ENCODE data around the gene P2RX5.
"Not testable (repeated sequence)": the region's sequence is repeated elsewhere in the genome, so short reads cannot be mapped to it uniquely, and the experiment has no call there.

P2RX5 gene

DNA sequence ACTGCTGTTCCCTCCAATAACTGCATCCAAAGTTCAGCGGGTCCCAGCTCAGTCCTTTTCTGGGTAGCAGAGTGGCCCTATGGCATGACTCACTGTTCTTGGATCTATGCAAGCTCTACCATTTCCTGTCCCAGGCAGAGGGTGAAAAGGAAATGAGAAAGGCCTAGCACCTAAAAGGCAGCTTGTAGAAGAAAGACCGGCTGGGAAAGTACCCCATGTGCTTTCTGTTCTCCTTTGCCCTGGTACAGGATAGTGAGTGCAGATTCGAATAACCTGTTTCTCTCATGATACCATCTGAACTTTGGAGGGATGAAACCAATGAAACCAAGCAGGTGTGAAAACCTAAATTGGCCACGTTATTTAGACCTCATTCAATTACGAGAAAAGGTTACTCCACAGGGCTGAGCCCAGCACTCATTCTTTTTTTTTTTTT is 15.0 kb upstream of the P2RX5 start:
- DNase-seq: no peak

DNA sequence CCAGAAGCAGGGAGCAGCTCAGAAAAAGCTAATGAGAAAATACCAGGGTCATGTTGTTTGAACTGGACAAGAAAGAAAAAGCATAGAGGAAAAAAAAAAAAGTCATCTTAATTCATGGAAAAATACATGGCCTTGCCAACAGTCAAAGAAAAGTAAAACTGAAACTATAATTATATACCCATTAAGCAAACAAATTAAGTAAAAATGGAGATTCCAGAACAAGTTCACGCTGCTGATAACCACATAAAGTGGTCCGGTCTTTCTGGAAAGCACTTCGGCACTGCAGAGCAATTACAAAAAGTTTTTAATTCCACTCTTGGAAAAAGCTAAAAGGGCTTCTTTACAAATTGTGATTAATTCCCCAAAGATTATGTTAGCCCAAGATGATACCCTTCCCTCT is 12.4 kb upstream of the P2RX5 start:
- DNase-seq: no peak

DNA sequence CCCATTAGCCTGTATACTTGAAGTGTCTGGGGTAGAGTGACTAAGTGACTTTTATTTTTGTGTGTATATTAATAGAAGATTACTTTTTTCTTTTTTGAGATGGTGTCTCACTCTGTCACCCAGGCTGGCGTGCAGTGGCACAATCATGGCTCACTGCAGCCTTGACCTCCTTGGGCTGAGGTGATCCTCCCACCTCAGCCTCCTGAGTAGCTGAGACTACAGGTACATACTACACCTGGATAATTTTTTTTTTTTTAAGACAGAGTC is 9.7 kb upstream of the P2RX5 start:
- not testable (repeated sequence) for DNase-seq

DNA sequence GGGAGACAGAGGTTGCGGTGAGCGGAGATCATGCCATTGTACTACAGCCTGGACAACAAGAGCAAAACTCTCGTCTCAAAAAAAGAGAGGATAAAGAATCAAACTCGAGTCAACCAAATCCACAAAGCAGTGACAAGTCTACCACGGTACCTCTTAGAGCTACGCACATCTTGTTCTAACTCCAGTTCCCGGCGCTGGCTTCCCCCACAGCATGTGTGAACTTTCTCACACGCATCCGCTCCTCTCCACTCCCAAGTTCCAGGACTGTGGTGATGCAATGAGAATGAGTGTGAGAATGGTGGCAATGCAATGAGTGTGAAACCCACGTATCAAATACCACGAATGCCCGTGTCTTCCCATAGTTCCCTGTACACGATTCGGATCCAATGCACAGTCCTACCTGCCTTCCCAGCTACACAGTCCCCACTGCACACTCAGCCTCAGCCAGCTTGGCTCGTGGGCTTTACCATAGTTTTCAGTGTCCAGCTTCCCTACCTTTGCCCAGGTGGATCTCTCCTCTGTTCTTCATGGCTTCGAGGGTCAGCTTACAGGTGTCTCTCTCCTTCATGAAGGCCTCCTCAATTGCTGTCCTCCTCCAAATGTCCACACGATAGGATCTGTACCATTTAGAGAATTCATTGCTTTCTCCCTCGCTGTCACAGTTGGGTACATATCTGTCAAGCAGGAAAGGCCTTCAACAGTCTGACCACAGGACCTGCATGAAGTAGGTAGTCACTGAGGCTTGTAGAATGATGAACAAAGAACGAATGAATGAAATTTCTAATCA is 9.2 kb upstream of the P2RX5 start:
- no peak for DNase-seq

DNA sequence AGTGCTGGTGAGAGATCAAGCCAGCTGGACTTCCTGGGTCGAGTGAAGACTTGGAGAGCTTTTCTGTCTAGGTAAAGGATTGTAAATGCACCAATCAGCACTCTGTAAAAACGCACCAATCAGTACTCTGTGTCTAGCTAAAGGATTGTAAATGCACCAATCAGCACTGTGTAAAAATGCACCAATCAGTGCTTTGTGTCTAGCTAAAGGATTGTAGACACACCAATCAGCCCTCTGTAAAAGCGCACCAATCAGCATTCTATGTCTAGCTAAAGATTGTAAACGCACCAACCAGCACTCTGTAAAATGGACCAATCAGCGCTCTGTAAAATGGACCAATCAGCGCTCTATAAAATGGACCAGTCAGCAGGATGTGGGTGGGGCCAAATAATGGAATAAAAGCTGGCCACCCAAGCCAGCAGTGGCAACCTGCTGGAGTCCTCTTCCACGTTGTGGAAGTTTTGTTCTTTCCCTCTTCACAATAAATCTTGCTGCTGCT is 6.1 kb upstream of the P2RX5 start:
- DNase-seq: not testable (repeated sequence)

DNA sequence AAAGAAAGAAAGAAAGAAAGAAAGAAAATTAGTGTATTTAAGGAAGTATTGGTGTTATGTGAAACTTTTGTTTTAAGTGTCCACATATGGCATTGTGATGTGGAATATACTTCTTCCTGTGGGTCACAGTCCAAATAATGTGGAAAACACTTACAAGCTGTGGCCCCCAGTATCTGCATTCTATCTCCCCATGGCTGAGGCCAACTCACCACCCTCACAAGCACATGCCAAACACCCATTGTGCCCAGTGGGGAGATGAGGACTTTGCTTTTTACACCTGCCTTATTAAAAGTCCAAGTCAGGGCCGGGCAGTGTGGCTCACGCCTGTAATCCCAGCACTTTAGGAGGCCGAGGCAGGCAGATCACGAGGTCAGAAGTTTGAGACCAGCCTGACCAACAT is 4.0 kb upstream of the P2RX5 start:
- no peak for DNase-seq

DNA sequence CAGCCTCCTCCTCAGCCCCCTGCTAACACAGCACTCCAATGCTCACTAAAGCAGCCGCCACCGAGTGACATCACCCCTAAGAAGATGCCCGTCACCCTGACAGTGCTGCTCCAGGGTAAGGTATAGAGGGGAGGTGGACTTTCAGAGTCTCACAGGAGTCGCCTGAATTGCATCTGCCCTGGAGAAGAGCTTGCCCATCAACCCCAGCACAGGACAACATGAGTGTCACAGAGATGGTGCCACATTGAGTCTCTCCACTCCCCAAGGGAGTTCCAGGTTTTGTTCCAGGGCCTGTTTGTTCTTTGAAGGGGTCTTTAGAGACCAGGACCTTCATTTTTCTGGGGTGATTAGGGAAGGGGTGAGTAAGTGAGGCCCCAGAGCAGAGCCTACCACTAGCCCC is 2.2 kb upstream of the P2RX5 start:
- DNase-seq: no peak

GRCh38 chr17:3697103-3697476 is 1.1 kb upstream of the P2RX5 start:
- DNase-seq: no peak

GRCh38 chr17:3695129-3695722 is 729 bp downstream of the P2RX5 start:
- no peak for DNase-seq

- DNase-seq: no peak
These were observed 2.1 kb downstream of the P2RX5 start for GRCh38 chr17:3693829-3694231.

DNA sequence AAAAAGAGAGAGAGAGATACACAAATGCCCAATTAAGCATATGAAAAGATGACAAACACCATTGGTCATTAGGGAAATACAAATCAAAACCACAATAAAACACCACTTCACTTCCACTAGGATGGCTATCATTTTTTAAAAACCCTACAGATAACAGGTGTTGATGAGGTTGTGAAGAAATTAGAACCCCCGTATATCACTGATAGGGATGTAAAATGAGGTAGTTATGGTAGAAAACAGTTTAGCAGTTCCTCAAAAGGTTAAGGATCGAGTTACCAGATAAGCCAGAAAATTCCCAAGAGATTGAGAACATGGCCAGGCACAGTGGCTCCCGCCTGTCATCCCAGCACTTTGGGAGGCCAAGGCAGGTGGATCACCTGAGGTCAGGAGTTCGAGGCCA is 2.8 kb downstream of the P2RX5 start:
- no peak for DNase-seq

DNA sequence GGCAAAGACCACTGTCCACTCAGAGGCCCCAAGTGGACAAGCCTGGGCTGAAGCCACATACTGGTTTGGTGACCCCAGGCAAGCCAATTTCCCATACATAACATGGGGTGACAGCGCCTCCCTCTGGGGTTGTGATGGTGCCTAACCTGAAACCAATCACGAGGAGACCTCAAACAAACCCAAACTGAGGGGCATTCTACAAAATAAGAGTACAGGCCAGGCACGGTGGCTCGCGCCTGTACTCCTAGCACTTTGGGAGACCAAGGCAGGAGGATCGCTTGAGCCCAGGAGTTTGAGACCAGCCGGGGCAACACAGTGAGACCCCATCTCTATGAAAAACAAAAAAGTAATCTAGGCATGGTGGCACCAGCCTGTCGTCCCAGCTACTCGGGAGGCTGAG is 3.6 kb downstream of the P2RX5 start:
- no peak for DNase-seq

DNA sequence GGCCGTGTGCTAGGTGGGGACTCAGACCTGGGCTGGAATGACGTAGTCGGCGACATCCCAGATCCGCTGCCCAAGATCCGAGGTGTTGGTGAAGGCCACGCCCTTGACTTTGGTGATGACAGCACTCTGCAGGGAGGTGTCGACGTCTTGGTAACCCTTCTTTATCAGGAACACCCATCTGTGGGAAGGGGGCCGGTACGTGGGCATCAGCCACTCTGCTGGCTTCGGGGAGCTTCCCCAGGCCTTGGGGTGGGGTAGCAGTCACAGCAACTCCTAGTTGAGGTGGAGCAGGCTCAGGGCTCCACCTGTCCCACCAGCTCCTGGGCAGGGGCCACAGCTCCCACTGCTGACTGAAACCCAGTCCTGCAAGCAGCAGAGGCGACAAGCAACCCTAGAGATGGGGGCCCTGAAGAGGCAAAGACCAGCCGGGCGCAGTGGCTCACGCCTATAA is 4.3 kb downstream of the P2RX5 start:
- no peak for DNase-seq

DNA sequence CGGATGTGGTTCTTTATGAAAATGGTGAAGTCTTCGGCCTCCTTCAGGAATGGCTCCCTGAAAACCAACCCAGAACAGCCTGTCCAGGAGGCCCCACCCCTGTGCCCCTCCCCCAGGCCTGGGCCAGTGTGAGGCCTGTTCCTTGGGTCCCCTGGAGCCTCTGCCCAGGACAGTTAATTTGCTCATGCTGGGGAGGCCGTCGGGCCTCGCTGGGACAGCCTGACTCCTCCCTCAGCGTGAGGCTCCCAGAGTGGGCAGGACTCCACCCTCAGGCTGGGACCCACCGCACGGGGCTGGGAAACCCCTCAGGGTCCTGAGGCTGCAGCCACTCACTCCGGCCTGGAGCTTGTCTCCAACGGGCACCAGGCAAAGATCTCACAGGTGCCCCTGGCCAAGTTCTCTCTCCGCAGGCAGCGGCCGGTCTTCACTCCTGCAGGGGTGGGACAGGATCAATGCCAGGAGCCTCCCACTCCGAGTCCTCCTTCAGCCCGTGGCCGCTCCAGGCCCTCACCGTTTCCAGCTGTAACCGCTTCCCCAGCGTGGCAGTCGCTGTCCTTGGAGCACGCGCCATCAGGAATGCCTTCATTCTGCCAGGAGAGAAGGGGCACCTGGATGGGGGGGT is 5.8 kb downstream of the P2RX5 start:
- no peak for DNase-seq

- no peak for DNase-seq
These were observed 6.5 kb downstream of the P2RX5 start for GRCh38 chr17:3689262-3690093.

GRCh38 chr17:3688852-3689261 is 7.1 kb downstream of the P2RX5 start:
- DNase-seq: no peak

GRCh38 chr17:3688027-3688553 is 7.9 kb downstream of the P2RX5 start:
- no peak for DNase-seq

- DNase-seq: no peak
These were observed 10.8 kb downstream of the P2RX5 start for GRCh38 chr17:3685174-3685573.

DNA sequence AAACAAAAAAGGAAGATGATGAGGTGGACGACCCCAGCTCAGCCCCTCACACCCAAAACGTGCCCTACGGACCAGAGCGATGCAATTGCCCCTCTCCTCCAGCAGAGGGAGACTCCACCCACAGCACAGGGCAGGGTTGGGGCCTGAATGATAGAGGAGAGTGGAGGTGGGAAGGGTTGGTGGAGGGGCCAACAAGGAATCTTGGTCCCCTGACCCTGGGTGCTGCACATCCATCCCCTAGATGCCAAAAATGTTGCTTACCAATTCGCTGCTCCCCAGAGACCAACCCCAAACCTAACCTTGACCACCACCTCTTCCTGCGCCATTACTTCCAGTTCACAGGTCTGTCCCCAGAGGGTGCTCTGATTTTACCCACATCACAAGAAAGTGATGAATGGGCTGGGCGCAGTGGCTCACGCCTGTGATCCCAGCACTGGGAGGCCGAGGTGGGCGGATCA is 12.9 kb downstream of the P2RX5 start:
- DNase-seq: no peak

GRCh38 chr17:3682033-3682432 is 13.9 kb downstream of the P2RX5 start:
- DNase-seq: no peak

DNA sequence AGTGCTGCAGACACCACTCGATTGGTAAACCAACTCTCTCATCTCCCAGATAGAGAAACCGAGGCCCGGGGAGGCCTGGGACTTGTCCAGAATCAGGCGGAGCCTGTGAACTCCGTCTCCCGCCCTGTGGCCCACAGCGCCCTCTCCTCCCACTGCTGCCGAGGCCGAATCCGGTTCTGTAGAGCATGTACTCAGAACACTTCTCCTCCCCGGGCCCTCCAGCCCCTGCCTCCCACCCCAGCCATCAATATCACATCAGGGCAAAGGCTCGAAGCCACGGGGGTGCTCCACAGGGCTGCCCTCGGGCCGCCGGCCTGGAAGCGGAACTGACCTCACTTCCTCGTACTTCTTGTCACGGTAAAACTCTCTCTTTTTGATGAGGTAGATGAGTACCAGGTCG is 14.4 kb downstream of the P2RX5 start:
- no peak for DNase-seq

- no peak for DNase-seq
These were observed 14.9 kb downstream of the P2RX5 start for GRCh38 chr17:3681057-3681456.

DNA sequence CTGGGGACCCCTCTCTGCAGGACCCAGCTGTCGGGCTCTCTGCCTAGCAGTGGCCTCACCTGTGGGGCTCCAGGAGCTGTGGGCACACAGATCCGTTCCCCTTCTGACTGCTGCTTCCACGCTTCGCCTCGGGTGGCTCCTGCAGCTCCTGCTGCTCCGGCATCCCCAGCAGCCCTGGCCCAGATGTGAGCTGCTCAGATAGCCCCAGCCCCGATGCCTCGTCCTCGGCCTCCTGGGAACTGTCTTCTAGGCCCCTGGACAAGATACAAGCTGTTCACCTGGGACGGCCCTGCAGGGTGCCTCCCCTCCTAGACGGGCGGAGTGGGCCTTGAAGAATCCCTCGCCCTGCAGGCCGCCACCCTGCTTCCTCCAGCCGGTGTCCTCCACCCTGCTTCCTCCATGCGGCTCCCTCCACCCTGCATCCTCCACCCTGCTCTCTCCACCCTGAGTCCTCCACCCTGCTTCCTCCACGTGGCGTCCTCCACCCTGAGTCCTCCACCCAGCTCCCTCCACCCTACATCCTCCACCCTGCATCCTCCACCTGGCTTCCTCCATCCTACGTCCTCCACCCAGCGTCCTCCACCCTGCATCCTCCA is 16.3 kb downstream of the P2RX5 start:
- no peak for DNase-seq

Data from left hindlimb (tissue), 1 donor.